Measurements from ENCODE around the gene PTX4.
A peak's percentile ranks its signal among the peaks of the same experiment; 100 is the strongest.
"Not testable (repeated sequence)": the region's sequence is repeated elsewhere in the genome, so short reads cannot be mapped to it uniquely, and the experiment has no call there.

Gene PTX4

DNA sequence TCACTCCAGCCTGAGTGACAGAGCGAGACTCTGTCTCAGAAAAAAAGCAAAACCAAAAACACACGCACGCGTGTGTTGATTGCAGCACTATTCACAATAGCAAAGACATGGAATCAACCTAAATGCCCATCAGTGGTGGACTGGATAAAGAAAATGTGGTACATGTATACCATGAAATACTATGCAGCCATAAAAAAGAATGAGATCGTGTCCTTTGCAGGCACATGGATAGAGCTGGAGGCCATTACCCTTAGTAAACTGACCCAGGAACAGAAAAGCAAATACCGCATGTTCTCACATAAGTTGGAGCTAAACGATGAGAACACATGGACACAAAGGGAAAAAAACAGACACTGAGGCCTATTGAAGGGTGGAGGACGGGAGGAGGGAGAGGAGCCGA, 9.8 kb downstream of the PTX4 start:
- DNase-seq, result not testable (repeated sequence)

DNA sequence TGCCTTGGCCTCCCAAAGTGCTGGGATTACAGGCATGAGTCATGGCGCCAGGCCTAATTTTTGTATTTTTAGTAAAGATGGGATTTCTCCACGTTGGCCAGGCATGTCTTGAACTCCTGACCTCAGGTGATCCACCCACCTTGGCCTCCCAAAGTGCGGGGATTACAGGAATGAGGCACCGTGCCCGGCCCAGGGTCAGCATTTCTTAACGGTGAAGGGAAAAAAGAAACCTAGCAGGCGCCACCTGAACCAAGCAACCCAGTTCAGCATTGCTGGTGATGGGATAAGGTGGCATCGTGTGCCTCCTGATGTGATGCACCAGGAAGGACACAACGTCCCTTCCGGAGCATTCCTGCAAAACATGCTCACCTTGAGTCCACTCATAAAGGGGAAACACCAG, 11.7 kb downstream of the PTX4 start:
- no peak for DNase-seq

DNA sequence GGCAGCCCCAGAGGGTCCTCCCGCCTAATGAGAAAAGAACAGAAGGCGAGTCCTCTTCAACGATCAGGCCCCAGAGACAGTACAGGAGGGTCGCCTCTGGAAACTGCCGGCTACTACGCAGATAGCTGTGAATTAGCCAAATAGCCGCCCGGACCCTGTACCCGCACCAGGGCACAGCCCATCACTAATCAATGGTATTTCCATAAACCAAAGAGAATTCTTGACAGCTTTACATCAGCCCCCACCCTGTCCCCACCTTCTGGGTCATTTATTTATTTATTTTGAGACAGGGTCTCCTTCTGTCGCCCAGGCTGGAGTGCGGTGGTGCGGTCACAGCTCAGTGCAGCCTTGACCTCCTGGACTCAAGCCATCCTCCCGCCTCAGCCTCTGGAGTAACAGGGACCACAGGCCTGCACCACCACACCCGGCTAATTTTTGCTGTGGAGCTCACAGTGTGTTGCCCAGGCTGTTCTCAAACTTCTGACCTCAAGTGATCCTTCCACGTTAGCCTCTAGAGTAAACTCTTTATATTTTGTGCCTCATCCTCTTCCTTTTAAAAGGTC, 13.1 kb downstream of the PTX4 start:
- DNase-seq, result no peak

DNA sequence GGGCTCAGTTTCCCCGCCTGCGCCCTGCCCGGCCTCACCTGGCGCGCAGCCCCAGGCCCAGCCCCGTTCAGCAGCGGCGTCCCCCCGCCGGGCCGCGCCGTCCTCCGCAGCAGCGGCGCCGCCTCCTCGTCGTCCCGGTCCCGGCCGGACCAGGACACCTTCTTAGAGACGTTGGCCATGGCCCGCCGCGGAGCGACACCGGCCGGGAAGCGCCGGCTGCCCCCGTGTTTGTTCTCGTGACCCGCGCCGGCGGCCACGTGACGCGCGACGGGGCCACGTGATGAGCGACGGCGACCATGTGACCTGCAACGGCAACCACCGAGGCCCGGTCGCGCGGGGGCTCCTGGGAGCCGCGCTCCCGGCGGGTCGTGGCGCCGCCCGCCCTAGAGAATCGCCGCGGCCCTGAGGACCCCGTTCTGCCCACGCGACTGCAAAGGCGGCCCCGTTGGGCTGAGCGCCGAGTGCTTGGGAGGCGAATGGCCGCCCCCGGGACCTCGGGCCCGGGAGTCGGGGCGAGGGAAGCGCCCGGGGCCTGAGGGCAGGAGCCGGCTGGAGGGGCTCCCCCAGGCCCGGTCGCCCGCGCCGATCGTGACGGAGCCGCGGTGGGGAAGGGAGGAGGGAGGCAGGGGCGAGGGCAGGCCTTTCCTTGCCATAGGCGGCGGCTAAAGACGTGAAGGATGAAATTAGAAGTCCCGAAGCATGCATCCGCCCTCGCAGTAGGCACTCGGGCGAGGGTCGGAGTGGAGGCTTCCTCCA, 13.8 kb downstream of the PTX4 start, which contains the start of gene CLCN7:
TSS of gene CLCN7 (minus strand) at position 233 of the 756 bp plus-strand sequence. CDS start at position 179, 54 bp downstream.
- peak; percentile 72 for DNase-seq

DNA sequence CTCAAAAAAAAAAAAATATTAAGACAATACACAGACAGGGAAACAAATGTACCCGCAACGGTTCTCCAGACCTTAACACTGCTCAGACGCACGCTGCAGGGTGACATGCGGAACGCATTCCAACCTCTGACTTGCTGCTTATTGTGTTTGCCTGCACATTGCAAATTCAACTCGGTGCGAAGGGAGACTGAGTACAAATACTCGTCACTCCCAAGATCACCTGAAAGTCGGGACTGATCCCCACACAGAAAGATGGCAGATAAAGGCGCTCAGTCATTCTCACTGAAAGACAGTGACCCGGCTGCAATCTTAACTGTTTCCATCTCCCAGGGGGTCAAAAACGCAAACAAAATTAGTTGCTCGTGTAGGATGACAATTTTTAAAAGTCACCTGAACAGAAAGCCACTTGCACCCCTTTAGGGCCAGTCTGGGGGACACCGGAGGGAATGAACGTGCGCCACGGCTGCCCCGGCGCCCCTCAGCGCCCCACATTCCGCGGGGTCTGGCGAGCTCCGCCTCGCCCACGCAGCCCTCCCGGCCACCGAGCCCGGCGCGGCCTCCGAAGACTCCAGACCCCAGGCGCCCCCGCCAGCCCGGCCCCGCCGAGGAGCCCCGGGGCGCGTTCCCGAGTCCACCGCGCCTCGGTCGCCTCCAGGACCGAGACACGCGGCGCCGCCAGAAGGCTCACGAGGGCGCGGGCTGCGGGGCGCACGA, 14.5 kb downstream of the PTX4 start:
- DNase-seq, result no peak

DNA sequence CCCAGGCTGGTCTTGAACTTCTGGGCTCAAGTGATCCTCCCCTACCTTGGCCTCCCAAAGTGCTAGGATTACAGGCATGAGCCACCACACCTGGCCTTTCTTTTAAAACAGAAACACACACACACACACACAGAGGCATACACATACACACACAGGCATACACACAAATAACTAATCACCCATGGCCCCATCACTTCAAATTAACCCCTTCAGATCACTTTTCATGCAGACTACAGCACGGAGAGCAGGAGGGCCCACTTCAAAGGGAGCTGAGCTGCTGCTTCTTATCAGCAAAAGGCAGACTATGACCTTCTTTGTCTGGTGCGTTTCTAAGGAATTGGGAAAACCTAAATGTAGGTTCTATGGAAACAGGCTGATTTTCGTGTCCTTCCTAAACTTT, 15.8 kb downstream of the PTX4 start:
- no peak for DNase-seq

DNA sequence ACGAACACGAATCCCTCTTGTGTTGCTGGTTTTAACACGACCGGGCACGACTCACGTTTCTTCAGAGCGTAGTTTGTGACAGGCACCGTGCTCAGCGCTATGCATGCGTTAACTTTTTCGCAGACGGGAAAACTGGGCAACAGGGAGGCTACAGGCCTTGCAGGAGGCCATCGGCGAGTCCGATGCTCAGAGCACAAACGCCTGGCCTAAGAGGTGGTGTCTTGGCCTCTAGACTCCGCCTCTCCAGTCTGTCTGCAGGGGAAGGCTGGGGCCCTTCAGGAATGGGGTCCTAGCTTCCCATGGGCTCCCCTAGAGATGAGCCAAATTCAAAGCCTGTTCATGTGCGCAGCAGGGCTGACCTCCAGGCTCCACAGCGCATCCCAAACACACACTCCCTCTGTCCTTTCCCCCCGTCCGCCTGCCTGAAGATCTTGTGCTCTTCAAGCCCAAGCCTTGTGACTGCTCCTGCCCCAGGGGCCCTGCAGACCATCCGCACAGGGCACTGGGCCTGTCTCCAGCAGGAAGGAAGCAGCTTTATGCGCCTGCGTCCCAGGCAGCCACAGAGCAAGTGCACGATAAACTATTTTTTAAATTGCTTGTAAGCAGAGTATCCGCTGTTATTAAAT, 17.1 kb downstream of the PTX4 start:
- peak; percentile 12 for DNase-seq

DNA sequence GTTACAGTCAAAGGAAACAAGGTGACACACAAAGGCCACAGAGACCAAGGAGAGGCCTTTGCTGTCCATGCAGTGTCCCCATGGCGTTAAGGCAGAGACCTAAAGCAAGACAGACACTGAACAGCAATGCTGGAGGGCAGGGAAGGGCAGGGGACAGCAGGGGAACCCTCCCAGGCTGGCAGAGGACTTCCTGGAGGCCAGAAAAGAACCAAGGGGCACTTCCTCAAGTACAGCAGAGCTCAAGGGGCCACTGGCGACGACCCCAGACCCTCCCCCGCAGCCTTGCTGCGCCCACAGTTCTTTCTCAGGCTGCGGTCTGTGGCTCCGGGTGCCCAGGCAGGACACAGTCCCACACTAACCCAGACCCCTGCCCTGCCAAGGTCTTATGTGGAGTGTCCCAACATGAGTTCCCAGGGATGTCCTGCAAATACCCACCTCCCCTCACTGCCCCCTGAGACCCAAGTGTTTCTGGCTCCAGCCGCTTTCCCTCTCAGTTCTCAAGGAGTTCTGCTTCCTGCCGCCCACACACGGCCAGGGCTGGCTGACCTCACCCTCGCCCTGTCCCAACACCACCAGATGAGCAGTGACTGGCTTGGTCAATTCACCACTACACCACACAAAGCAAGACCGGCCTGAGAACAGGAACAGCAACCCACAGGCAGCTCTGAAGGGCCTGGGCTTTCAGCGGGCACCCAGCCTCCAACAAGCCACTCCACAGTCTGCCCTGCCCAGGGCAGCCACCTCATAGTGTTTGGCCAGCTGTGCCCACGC, 18.1 kb downstream of the PTX4 start:
- DNase-seq, result no peak

DNA sequence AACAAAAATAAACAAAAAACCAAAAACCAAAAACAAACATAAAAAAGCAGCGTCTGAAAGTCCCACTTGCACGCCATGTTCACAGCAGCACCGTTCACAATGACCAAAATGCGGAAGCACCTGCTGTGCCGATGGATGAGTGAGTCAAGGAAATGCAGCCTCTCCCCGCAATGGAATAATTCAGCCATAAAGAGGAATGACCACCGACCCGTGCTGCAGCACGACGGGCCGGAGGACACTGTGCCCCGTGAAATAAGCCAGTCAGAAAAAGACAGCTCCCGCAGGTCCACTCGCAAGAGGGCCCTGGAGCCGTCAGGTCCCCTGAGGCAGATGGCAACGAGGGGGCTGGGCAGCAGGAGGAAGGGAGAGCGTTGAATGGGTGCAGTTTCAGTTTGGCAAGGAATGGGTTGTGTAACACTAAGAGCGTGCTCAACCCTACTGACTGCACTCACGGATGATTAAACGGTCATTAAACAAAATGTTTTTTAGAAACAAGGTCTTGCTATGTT, 19.0 kb downstream of the PTX4 start:
- DNase-seq, result peak; percentile 67

DNA sequence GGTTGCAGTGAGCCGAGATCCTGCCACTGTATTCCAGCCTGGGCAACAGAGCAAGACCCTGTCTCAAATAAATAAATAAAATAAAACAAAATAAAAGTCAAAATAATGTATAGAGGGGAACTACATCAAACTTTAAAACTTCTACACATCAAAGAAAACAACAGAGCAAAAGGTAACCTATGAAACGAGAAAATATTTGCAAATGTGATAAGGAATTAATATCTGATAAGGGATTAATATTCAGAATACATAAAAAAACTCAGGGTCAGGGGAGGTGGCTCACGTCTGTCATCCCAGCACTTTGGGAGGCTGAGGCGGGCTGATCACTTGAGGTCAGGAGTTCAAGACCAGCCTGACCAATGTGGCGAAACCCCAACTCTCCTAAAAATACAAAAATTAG, 19.6 kb downstream of the PTX4 start:
- not testable (repeated sequence) for DNase-seq

DNA sequence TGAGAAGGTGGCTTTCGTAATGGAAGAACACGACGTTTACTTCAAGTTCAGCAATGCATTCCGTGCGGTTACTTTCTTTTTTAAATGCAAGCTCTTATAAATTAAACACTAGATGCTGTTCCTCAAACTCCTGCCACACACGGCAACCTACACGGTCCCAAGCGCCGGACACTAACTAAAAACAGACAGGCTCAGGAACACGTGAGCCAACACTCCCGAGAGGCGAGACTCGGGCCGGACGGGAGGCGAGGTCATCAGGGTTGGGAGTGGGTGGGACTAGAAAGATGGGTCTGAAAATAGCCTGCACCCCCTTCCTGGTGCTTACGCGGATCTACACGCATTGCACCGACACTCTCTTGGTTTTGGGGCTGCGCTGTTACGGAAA, 20.3 kb downstream of the PTX4 start:
- DNase-seq, result no peak

DNA sequence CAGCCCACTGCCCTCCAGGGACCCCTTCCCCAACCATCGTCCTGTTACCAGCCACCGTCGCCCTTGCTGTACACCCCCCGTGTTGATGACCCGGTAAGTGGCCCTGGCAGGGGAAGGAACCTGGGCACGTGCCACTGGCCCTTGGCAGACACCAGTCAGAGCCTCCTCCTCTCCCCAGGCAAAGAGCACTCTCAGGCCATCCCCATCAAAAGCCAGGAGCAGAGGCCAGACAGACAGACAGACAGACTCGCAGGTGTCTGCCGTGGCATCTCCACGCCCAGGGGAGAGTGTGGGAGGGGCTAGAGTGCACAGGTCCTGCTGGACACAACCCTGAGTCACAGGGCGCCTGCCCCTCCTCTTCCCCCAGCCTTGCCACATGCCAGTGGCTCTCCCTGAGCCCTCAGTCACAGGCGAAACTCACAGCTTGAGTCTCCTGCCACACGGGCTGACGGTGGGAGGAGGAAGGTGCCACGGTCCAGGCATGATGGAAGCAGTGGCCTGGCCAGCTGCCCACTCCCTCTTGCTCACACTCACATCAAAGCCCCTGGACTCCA, 21.7 kb downstream of the PTX4 start:
- DNase-seq, result no peak

DNA sequence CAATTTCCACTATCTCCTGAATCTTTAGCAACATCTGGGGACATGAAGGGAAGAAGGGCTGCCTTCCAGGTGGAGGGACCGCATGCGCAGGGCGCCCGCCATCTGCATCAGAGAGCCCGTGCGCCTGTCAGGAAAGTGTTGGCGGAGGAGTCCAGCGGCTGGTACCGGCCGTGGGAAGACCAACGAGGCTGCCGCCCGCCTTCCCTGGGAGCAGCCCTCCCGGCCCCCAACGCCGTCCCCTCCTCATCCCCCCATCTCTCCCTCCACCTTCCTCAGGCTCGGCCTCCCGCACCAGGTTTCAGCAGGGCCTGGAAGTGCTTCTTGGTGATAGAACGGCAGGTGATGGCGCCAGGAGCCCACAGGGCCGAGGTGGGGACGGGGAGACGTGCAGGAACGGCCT, 22.7 kb downstream of the PTX4 start:
- DNase-seq, result no peak

DNA sequence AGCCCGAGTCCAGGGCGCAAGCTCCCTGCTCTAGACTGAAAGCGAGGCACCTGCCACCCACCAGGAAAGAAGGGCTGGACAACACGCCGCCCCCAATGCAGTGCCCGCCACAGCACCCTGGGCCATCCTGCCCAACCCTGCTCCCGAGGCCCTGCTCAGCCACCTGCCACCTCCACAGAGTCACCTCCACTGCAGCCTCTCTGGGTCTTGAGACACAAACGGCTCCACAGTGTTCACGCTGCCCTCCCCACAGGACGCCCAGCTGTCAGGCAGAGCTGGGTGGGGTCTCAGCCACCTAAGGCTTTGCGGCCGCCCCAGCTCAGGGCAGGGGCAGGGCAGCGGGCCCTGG, 23.2 kb downstream of the PTX4 start:
- DNase-seq, result no peak

DNA sequence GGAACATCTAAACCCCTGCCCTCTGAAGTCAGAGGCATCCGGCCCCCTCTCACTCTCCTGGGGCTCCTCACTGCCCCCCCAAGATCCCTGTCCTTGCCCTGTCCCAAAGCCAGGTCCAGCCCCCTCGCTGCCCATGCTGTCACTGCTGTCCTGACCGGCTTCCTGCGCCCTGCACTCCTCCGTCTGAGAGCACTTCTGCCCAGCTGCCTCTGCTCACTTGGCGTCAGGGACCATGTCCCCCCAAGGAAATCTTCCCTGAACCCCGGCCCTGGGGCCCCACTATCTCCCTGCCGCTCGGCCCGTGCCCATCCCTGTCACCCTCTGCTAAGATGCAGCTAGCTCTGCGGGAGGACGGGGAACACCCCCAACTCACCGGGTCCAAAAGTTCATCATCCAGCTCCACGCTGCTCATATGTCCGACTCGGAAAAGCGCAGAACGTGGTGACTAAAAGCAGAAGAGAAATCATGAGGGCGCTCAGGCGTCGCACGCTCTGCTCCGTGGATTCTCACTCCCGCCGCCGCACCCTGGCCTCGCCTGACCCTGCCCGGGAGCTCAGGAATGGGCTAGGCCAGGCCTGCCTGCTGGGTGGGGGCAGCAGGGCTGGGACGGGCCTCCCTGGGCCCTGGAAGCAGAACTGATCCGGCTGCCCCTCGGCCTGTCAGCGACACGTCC, 23.7 kb downstream of the PTX4 start:
- no peak for DNase-seq

DNA sequence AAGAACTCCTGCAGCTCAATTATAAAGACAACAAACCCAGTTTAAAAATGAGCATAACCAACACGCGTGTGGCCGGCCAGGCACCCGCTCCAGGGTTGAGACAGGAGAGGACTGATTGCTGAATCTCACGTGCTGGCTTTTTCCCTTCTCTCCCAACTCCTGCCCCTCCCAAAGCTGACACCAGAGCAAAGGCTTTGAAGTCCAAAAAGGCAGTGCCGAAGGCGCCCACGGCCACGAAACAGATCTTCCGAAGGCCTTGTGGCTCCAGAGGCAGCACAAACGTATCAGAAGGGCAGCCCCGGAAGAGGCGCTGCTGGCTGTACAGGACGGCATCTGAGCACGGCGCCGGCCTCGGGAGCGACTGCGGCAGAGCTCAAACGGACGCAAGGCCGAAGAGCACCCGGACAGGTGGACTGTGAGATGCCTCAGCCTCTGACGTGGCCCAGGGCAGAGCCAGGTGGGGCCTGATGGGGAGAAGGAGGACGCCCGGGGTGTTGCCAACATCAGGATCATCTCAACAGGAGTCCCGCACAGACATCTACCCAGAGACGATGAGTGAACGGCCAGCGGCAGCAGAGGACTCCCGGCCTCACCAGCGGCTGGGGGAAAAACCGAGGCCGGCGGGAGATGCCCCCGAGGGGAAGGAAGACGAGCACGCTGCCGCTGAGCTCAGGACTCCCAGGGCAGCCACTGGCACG, 24.4 kb downstream of the PTX4 start:
- no peak for DNase-seq

DNA sequence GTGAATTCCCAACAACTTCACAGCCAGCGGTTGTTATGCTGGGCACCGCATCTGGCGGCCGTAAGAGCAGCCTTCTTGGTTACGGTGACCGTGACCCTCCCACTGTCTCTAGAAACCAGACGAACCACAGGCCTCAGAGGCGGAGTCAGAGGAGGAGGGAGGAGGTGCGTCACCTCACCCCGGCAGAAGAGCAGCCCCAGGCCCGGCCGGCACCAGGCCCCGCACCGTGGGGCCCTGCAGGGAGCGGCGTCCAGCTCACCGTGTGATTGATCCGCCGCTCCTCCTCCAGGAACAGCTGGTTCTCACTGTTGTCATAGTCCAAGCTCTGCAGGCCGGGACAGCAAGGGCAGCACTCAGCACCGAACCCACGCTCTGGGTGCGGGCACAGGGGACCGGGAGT, 27.6 kb downstream of the PTX4 start:
- no peak for DNase-seq

DNA sequence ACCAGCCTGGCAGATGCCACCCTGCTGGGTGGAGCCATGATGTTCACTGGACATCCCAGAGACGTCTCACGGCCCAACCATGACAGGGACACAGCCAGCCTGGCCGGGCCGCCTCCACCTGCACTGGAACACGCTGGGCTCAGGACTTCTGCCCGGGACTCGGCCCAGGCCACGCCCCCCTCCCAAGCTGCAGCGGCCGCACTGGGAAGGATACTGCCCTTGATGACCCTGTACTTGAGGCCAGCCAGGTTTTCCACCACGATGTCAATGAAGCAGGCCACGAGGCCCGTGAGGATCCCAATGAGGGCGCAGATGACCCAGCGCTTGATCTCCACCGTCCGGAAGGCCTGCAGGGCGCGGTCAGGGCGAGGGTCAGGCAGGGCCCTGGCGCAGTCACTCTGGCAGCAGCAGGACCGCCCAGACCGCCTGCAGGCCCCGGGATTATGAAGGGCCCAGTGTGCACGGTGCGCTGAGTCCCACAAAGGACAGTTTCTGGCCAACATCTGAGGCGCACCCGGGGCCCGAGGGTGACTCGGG, 28.1 kb downstream of the PTX4 start:
- no peak for DNase-seq

DNA sequence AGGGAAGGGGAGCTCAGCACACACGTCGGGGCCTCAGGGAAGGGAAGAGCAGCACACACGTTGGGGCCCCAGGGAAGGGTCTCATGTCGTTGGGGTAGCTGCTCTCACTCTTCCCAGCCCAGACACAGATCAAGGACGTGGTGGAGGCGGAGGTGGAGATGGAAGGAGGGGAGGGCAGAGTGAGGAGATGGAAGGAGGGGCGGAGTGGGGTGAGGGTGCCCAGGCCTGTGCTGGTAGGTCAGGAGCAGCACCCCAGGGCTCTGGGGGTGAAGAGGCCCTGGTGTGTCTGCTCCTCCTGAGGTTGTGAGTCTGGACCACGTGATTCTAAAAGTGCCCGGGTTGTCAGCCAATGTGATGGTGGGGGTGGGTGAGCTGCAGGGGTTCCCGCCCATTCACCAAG, 28.8 kb downstream of the PTX4 start:
- DNase-seq, result no peak

DNA sequence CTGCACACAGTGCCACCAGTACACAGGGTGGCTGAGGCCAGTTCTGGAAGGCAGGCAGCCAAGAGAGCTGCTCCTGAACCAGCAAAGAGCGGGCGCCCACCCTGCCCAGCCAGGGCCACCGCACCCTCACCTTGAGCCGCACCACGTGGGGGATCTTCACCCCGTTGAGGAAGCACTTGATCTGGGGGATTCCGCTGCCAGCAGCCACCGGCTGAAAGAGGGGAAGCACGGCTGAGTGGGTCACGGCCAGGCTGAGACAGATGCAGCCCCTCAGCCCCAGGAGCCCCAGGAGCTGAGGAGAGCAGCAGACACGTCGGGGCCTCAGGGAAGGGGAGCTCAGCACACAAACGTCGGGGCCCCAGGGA, 29.8 kb downstream of the PTX4 start:
- DNase-seq, result no peak

DNA sequence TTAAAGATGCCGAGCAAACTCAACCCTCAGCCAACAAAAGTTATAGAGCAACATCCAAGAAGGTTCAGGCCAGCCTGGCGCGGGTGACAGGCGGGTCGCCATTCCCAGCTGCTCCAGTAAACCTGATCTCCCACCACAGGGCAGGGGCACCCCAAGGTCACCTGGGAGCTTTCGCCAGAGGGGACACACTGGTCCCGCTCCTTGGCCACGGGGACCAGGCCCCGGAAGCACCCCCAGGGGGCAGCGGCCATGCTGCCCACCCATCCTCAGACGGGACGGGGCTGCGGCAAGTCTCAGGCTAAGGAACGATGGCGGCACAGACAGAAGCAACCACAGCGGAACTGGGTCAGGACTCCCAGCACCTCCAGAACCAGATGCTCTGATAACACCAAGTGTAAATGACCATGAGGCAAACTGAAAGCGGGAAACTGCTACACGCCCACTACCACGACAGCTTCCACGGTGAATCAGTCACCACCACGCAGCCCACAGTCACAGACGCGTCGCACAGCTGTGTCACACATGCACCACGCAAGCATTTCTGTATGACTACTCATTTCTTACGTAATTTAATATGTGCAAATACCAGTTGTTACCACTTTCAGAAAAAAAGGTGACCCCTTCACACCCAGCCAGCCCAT, 30.3 kb downstream of the PTX4 start:
- no peak for DNase-seq
